Medulla oblongata (tissue), 1 donor: Measurements from ENCODE around the gene DOCK4.

Experiments
- DNase-seq: peaks from one replicate; pipeline ENCODE4 v3.0.0-alpha.2; 2015; ENCODE audit errors: extremely low spot score

Gene DOCK4

DNA sequence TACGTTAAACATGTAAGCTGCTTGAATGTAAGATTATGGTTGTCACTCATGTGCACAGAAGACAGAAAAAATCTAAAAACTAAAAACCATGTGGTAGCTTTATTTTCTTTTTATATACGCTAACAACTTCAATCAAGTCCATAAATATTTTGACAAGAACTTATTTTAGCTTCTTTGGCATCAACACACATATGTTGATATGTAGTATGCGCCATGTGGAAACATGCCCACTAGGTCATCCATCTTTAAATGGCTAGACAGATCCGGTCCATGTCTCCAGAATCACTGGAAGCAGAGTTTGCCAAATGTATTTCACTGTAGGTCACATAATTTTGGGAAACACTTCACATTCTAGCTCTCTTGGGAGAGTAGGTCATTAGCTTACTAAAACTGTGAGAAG lies 382.4 kb downstream of the DOCK4 start:
- no peak for DNase-seq

GRCh38 chr7:111821046-111821445 lies 385.2 kb downstream of the DOCK4 start:
- no peak for DNase-seq

DNA sequence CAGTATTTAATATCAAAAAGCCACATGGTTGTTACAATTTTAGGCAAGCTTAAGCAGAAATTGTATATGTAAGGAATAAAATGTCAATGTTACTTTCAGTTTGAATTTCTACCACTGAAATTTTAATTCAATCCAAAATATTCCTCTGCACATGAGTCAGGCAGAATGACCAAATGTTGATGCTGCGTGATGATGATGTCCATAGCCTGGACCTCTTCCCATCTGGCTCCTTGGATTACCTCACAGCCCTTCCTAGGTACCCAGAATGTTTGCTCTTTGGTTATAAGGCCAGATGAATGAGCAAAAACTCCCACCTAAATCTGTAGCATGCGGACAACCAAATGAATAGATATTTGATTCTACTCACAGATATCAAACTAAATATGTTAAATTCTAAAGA lies 385.6 kb downstream of the DOCK4 start:
- DNase-seq, result no peak

- DNase-seq, result peak; percentile 33
Measured at GRCh38 chr7:111820121-111820520, 386.1 kb downstream of the DOCK4 start.

GRCh38 chr7:111815354-111815753 lies 390.8 kb downstream of the DOCK4 start:
- DNase-seq, result no peak

DNA sequence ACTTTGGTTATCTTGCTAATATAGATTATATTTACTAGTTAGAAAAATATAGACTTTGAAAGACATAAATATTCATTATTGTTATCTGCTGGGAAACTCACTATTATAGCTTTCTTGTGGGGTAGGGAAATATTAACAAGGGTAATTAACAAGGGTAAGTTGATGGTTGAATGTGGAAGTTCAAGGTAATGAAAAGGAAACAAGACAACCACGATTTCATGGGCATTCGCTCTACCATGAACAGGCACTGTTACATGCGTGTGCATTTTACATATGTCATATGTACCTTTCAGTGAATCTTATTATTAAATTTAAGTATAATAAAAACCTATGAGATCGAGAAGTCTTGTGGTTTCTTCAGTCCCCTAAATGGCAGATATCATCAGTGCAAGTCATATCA lies 392.9 kb downstream of the DOCK4 start:
- no peak for DNase-seq

- DNase-seq, result no peak
Measured at GRCh38 chr7:111806232-111806631, 400.0 kb downstream of the DOCK4 start.

DNA sequence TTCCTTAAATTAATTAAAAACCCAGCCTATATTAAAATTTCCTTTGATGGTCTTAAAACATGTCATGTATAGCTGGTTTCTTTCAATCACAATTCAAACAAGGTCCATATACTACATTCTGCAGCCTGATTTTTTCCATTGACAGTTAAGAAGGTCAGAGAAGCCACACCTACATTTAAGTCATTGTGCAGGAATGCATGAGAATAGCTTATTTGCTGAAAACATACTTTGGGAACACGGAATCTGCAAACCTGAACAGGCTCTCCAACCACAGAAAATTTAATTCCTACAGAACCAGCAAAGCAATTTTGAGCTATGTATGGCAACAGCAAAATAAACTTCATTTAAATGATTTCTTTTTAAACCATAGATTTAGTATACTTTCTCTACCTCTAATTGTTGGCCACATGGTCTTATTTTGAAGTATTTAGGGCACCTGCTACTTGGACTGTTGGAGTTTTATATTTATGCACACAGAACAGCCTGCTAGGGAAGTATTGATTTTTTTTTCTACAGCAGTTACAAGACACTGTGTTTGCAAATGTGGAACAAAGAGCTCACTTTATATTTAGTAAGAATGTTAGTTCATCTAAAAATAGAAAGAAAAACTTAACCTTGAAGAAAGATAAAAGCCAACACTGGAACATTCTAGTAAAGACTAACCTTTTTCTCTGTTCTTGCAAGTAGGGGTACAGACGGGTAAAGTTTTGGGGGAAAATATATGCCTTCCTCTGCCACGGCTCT lies 403.0 kb downstream of the DOCK4 start:
- DNase-seq, result no peak

GRCh38 chr7:111802194-111802772 lies 403.9 kb downstream of the DOCK4 start:
- DNase-seq, result no peak

GRCh38 chr7:111801277-111801676 lies 404.9 kb downstream of the DOCK4 start:
- DNase-seq, result no peak

GRCh38 chr7:111796671-111797070 lies 409.5 kb downstream of the DOCK4 start:
- DNase-seq, result no peak

DNA sequence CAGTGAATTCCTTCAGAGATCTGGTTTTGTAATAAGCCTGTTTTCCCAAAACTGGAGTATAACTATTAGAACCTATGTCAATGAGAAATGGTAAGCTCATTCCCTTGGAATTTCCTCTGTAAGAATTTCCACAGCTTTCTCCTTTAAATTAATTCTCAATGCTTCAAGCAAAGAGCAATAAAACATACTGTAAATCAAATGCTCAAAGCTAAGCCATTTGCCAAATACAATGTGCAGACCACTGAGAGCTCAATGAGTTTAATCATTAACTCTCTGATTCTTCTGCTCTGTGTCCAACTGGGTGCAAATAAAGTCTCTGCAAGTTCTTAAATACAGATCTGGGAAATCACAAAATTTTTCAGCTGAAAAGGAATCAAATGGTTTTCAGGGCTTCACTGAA lies 416.3 kb downstream of the DOCK4 start:
- DNase-seq, result no peak

GRCh38 chr7:111789048-111789320 lies 417.2 kb downstream of the DOCK4 start:
- no peak for DNase-seq

DNA sequence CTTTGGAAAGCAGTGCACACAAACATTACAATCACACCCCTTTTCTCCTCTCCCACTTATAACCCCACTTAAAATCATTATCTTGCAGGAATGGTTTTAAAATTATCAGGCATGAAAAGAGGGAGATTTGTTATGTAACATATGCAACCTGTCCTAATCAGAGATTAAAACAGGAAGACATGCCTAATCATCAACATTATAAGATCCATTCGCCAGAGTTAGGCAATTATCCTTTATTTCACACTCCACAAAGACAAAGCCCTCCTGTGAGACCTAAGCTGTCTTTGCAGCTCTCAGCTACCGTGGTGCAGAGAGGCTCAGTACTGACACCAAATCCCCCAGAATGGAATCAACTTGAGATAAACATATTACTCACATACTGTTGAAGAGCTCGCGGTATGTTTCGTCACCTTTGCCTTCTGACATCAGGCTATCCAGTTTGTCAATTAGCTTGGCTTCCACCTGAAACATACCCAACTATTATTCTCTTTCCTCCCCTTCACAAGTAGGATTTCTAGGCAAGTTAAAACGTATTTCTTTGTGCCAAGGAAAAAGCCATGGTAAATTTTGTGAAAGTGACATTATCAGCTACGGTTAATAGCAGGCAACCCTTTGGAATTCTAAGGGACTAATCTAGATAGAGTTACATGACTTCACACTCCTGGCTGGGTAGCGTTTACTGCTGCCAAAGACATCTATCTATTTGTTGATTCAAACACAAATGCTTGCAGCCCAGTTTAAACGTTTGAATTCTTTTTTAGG lies 417.7 kb downstream of the DOCK4 start:
- no peak for DNase-seq

DNA sequence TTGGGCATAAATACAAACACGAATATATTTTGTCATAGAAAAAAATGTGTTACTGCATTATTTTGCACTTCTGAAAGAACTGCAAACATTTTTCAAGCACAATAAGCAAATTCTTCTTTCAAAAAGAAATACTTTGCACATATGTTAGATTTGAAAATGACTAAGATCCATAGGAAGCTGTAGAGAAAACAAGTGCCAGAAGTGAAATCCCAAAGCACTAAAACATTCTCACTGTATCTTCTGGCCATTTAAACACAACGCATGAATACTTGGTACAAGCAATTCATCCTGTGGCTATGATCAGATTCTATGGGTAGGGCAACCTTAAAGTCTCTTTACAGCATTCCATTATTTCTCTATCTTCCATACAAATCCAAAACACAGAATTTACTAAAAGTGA lies 418.5 kb downstream of the DOCK4 start:
- no peak for DNase-seq

DNA sequence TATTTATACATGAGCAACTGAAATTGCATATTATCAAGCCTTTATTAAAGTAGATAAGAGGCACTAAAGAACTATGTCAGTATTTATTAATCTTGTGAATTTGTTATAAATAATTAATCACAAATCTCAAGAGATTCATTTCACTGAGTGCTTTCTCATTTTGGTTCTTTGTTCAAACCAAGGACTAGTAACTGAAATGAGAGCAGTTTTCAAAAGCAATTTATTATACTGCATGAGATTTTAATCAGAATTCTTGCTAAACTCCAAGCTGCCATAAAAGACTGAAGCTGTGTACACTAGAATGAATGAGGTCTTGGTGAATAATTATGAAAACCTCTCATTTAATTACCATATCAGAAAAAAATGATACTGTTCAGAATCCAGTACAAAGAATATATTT lies 419.1 kb downstream of the DOCK4 start:
- DNase-seq, result no peak

- DNase-seq, result no peak
Measured at GRCh38 chr7:111785076-111785475, 421.1 kb downstream of the DOCK4 start.

- DNase-seq, result no peak
Measured at GRCh38 chr7:111784296-111784695, 421.9 kb downstream of the DOCK4 start.

GRCh38 chr7:111783854-111784253 lies 422.3 kb downstream of the DOCK4 start:
- no peak for DNase-seq

GRCh38 chr7:111780527-111780926 lies 425.7 kb downstream of the DOCK4 start:
- DNase-seq, result no peak

DNA sequence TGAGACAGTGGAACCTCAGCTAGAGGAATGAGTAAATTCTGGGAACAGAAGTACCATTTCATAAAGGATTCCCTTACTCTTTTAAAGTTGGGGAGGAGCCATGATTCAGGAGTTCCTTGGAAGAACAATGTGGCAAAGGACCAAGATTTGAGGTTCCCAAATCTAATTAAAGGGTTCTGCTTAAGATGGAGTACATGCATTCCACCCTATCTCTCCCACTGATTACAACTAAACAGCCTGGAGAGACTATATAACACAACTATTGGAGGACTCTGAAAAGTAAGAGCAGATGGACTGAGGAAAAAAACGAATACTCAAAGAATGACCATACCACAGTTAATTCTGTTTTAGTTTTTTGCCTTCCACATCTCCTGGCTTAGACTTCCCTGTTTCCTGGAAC lies 431.0 kb downstream of the DOCK4 start:
- DNase-seq, result no peak

GRCh38 chr7:111772716-111773115 lies 433.5 kb downstream of the DOCK4 start:
- DNase-seq, result no peak

DNA sequence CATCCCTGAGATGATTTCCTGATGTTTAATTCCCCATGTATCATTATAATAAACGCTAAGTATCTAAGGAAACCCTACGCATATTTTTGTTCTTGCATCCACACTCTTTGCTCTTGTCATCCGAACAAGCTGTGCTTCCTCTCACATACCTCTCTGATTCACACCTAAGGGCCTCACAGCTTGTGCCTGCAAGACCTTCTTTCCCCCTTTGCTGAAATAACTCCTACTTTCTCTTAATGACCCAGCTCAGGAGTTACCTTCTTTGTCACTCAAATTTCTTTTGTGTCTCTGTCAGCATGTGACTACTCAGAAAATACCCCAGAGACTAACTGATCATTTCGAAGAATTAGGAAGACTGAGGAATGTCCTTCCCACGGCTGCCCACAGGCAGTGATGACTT lies 434.6 kb downstream of the DOCK4 start:
- DNase-seq, result no peak
